Osteocyte (in vitro differentiated cells): ENCODE results near the gene RBL1. TPM values are rescaled to one million over a fixed set of nuclear protein-coding genes. Genes with fewer than 3 reads are reported as not detected.

Experiments used
- DNase-seq: peaks from one replicate; pipeline ENCODE4 v3.0.0; 2021; ENCODE audit warnings: mixed read lengths; ENCODE audit not compliant: unreplicated experiment; ENCODE audit errors: extremely low spot score
- H3K27ac Mint-ChIP-seq: one replicate; pipeline ENCODE4 v1.8.0; 2021; ENCODE audit warnings: mild to moderate bottlenecking, mixed read lengths; ENCODE audit not compliant: unreplicated experiment
- H3K27me3 Mint-ChIP-seq: one replicate; pipeline ENCODE4 v1.8.0; 2021; ENCODE audit warnings: mixed read lengths; ENCODE audit not compliant: unreplicated experiment
- H3K36me3 Mint-ChIP-seq: one replicate; pipeline ENCODE4 v1.8.0; 2021; ENCODE audit warnings: mixed read lengths; ENCODE audit not compliant: unreplicated experiment
- H3K4me1 Mint-ChIP-seq: one replicate; pipeline ENCODE4 v1.8.0; 2021; ENCODE audit warnings: mixed read lengths; ENCODE audit not compliant: unreplicated experiment
- H3K4me3 Mint-ChIP-seq: one replicate; pipeline ENCODE4 v1.8.0; 2021; ENCODE audit warnings: mild to moderate bottlenecking, moderate library complexity, mixed read lengths; ENCODE audit not compliant: unreplicated experiment
- H3K9me3 Mint-ChIP-seq: one replicate; pipeline ENCODE4 v1.8.0; 2021; ENCODE audit warnings: mixed read lengths; ENCODE audit not compliant: unreplicated experiment
- CTCF ChIP-seq: fragments of 200-600 bp; sonication (generic); IDR thresholded peaks from 2 replicates; pipeline ENCODE4 v1.5.0; 2021; ENCODE audit warnings: antibody characterized with exemption, mild to moderate bottlenecking, moderate library complexity
- total RNA-seq: library from RNA; stranded (reverse); gene quantifications from 2 replicates; pipeline ENCODE4 v1.2.1, GENCODE V29; 2021

The RBL1 gene
- total RNA-seq, 1 donor from 2014 or later, result 6.7 TPM

- Mint-ChIP-seq H3K27me3 (no peaks in the 10 kb centered on the region), H3K27ac (peak overlapping the region; percentile 97), H3K36me3 (no peaks in the 10 kb centered on the region)
Measured at GRCh38 chr20:37096415-37097041, 731 bp upstream of the RBL1 start.

GRCh38 chr20:37095108-37095598 is 644 bp downstream of the RBL1 start:
- H3K27me3 Mint-ChIP-seq, result no peaks in the 10 kb centered on the region
- H3K4me1 Mint-ChIP-seq, result peaks cover 11% of the 10 kb centered on the region
- no peaks in the 10 kb centered on the region for H3K36me3 Mint-ChIP-seq
- H3K9me3 Mint-ChIP-seq, result no peaks in the 10 kb centered on the region
- H3K4me3 Mint-ChIP-seq, result peak overlapping the region; percentile 97
- no peak for DNase-seq
- peak overlapping the region; percentile 62 for H3K27ac Mint-ChIP-seq
- no peak for TF ChIP-seq CTCF

More at GRCh38 chr20:37096415-37097041, 731 bp upstream of the RBL1 start:
- TF ChIP-seq CTCF, result no peak
- no peak for DNase-seq
- Mint-ChIP-seq H3K4me1 (peaks cover 11% of the 10 kb centered on the region), H3K4me3 (peak overlapping the region; percentile 97), H3K9me3 (no peaks in the 10 kb centered on the region)

- H3K9me3 Mint-ChIP-seq, result no peaks in the 10 kb centered on the region
- peaks cover 4% of the 10 kb centered on the region for H3K36me3 Mint-ChIP-seq
- TF ChIP-seq CTCF, result no peak
- H3K4me3 Mint-ChIP-seq, result no peak overlapping the region
- H3K27me3 Mint-ChIP-seq, result no peaks in the 10 kb centered on the region
- DNase-seq, result no peak
- no peak overlapping the region for H3K27ac Mint-ChIP-seq
- peaks cover 7% of the 10 kb centered on the region for H3K4me1 Mint-ChIP-seq
Measured at GRCh38 chr20:37090407-37090806, 5.4 kb downstream of the RBL1 start.

- DNase-seq, result peak; percentile 63
- no peak overlapping the region for H3K27ac Mint-ChIP-seq
- no peaks in the 10 kb centered on the region for H3K27me3 Mint-ChIP-seq
- peaks cover 4% of the 10 kb centered on the region for H3K36me3 Mint-ChIP-seq
- peak; percentile 46 for TF ChIP-seq CTCF
- no peaks in the 10 kb centered on the region for H3K9me3 Mint-ChIP-seq
- H3K4me3 Mint-ChIP-seq, result no peak overlapping the region
- H3K4me1 Mint-ChIP-seq, result no peaks in the 10 kb centered on the region
Measured at GRCh38 chr20:37081717-37082289, 14.0 kb downstream of the RBL1 start.

DNA sequence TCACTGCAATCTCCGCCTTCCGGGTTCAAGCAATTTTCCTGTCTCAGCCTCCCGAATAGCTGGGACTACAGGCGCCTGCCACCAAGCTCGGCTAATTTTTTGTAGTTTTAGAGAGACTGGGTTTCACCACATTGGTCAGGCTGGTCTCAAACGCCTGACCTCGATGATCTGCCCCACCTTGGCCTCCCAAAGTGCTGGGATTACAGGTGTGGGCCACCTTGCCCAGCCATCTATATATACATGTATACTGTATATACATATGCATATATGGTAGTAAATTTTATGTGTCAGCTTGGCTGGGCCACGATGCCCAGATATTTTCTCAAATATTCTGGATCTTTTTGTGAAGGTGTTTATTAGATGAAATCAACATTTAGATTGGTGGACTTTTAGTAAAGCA is 18.8 kb downstream of the RBL1 start:
- Mint-ChIP-seq H3K27ac (no peak overlapping the region), H3K9me3 (no peaks in the 10 kb centered on the region), H3K36me3 (peaks cover 2% of the 10 kb centered on the region), H3K4me1 (peaks cover 6% of the 10 kb centered on the region), H3K27me3 (no peaks in the 10 kb centered on the region), H3K4me3 (no peak overlapping the region)
- no peak for TF ChIP-seq CTCF
- DNase-seq, result peak; percentile 66
